HepG2 (cell line): ENCODE measurements around the gene MLLT10. TPM values are rescaled to one million over a fixed set of nuclear protein-coding genes. Genes with fewer than 3 reads are reported as not detected.

Experiments
- CEBPZ ChIP-seq: IDR thresholded peaks from 2 replicates; pipeline ENCODE4 v1.6.1; 2012; ENCODE audit warnings: low read length, improper control_type of control experiment
- ESRRA ChIP-seq: sonication (generic); formaldehyde crosslinking; IDR thresholded peaks from 2 replicates; pipeline ENCODE4 v1.5.1; 2020; ENCODE audit warnings: mild to moderate bottlenecking, low read depth, missing genetic modification reagents
- FOXP1 ChIP-seq, 2 experiments: fragments of 450-650 bp in 1 of 2; IDR thresholded peaks; 2 replicates each; pipeline ENCODE4 v1.6.1; 2017 to 2018; ENCODE audit warnings: antibody characterized with exemption in 1 of 2
- HINFP ChIP-seq: sonication (generic); formaldehyde crosslinking; IDR thresholded peaks from 2 replicates; pipeline ENCODE4 v1.4.0; 2020; ENCODE audit warnings: low read depth, mild to moderate bottlenecking, missing genetic modification reagents
- MAZ ChIP-seq, 2 experiments: sonication (generic) in 1 of 2; formaldehyde crosslinking in 1 of 2; IDR thresholded peaks; 2 replicates each; pipeline versions ENCODE4 v1.5.0 to v1.6.1; 2012 to 2020; ENCODE audit warnings: low read depth in 2 of 2, mild to moderate bottlenecking in 2 of 2, borderline replicate concordance in 1 of 2, improper control_type of control experiment in 1 of 2, low read length in 1 of 2, missing genetic modification reagents in 1 of 2, moderate library complexity in 1 of 2
- POLR2G ChIP-seq: fragments of 200-400 bp; formaldehyde crosslinking; IDR thresholded peaks from 2 replicates; pipeline ENCODE4 v1.6.1; 2018; ENCODE audit warnings: mild to moderate bottlenecking, low read depth, low read length, moderate library complexity
- PRPF4 ChIP-seq: fragments of 200-400 bp; formaldehyde crosslinking; IDR thresholded peaks from 2 replicates; pipeline ENCODE4 v1.6.1; 2016; ENCODE audit warnings: low read length, low read depth; ENCODE audit not compliant: poor library complexity, severe bottlenecking
- RBFOX2 ChIP-seq: fragments of 200-400 bp; formaldehyde crosslinking; IDR thresholded peaks from 2 replicates; pipeline ENCODE4 v1.6.1; 2017; ENCODE audit warnings: low read depth, mild to moderate bottlenecking, low read length
- SMAD1 ChIP-seq: sonication (generic); formaldehyde crosslinking; IDR thresholded peaks from 2 replicates; pipeline ENCODE4 v1.4.0; 2020; ENCODE audit warnings: missing genetic modification reagents, low read depth, mild to moderate bottlenecking, borderline replicate concordance
- TERF1 ChIP-seq: sonication (generic); formaldehyde crosslinking; IDR thresholded peaks from 2 replicates; pipeline ENCODE4 v1.8.0; 2022; ENCODE audit warnings: mild to moderate bottlenecking, missing genetic modification reagents, moderate library complexity
- ZBTB7A ChIP-seq: sonication (generic); formaldehyde crosslinking; IDR thresholded peaks from 2 replicates; pipeline ENCODE4 v1.8.0; 2022; ENCODE audit warnings: mild to moderate bottlenecking, missing genetic modification reagents
- ZNF143 ChIP-seq: sonication (generic); formaldehyde crosslinking; IDR thresholded peaks from 2 replicates; pipeline ENCODE4 v1.4.0; 2020; ENCODE audit warnings: missing genetic modification reagents
- ZNF503 ChIP-seq: sonication (generic); formaldehyde crosslinking; IDR thresholded peaks from 2 replicates; pipeline ENCODE4 v1.4.0; 2020; ENCODE audit warnings: missing genetic modification reagents
- ZNF512 ChIP-seq: sonication (generic); formaldehyde crosslinking; IDR thresholded peaks from 2 replicates; pipeline ENCODE4 v1.4.0; 2020; ENCODE audit warnings: mild to moderate bottlenecking, missing genetic modification reagents
- ZNF615 ChIP-seq: sonication (generic); formaldehyde crosslinking; IDR thresholded peaks from 2 replicates; pipeline ENCODE4 v1.5.0; 2020; ENCODE audit warnings: mild to moderate bottlenecking, missing genetic modification reagents, borderline replicate concordance
- ZNF619 ChIP-seq: sonication (generic); formaldehyde crosslinking; IDR thresholded peaks from 2 replicates; pipeline ENCODE4 v1.4.0; 2020; ENCODE audit warnings: mild to moderate bottlenecking, missing genetic modification reagents
- ZNF782 ChIP-seq: sonication (generic); formaldehyde crosslinking; IDR thresholded peaks from 2 replicates; pipeline ENCODE4 v1.4.0; 2020; ENCODE audit warnings: missing genetic modification reagents, mild to moderate bottlenecking, borderline replicate concordance
- ZNF839 ChIP-seq: sonication (generic); formaldehyde crosslinking; IDR thresholded peaks from 2 replicates; pipeline ENCODE4 v1.4.0; 2020; ENCODE audit warnings: missing genetic modification reagents, mild to moderate bottlenecking, borderline replicate concordance
- polyA plus RNA-seq, 8 experiments: library from polyadenylated mRNA; depleted of rRNA in 3 of 8; stranded (reverse) in 7 of 8; unstranded in 1 of 8; fragments of >200 nt; fragmentation: Illumina TruSeq in 4 of 8; extraction: Trizol in 4 of 8; gene quantifications; 2 replicates each; pipeline versions ENCODE4 v1.2.1 to v1.2.3, GENCODE V29; 2011 to 2016; ENCODE audit warnings: low read depth in 4 of 8, missing spikeins in 1 of 8, mixed read lengths in 1 of 8; ENCODE audit not compliant: insufficient read depth in 1 of 8
- total RNA-seq, 5 experiments: library from RNA; depleted of rRNA; stranded (reverse); fragments of >200 nt; fragmentation: Illumina TruSeq; extraction: Trizol; gene quantifications; 2 replicates each; pipeline ENCODE4 v1.2.3, GENCODE V29; 2016; ENCODE audit warnings: low read depth in 1 of 5

MLLT10 gene
- total and polyA plus RNA-seq, 2 of the 13 experiments (the other 11 are each of a cell fraction or from before 2014, with no cell fraction given) = 51.3 to 84.1 TPM

GRCh38 chr10:21505711-21506278 is 28.2 kb upstream of the MLLT10 start (continued):
- TF ChIP-seq HINFP (peak; percentile 75; the same call in 1 of the 2 replicates), ZBTB7A (CRISPR knock-in tag) (peak; percentile 90; the same call in 1 of the 2 replicates), PRPF4 (peak; percentile 80), POLR2G (no peak), FOXP1 (IDR thresholded peaks at IDR 0.05) (no peak), FOXP1 (CRISPR knock-in tag; IDR thresholded peaks at IDR 0.05) (peak; percentile 93), ESRRA (peak; percentile 75), ZNF782 (peak; percentile 63; the same call in 1 of the 2 replicates), ZNF839 (CRISPR knock-in tag) (no peak), SMAD1 (CRISPR knock-in tag) (no peak; the same call in 1 of the 2 replicates), ZNF143 (CRISPR knock-in tag) (peak; percentile 37; the same call in 1 of the 2 replicates), ZNF512 (no peak), ZNF503 (CRISPR knock-in tag) (peak; percentile 94; the same call in 1 of the 2 replicates), ZNF615 (CRISPR knock-in tag) (peak; percentile 79; the same call in 1 of the 2 replicates), CEBPZ (no peak), MAZ (IDR thresholded peaks at IDR 0.05; ENCODE audit: borderline replicate concordance, low read depth, low read length) (no peak), MAZ (CRISPR knock-in tag; IDR thresholded peaks at IDR 0.05; ENCODE audit: low read depth) (peak; percentile 87), RBFOX2 (no peak), TERF1 (no peak), ZNF619 (CRISPR knock-in tag) (peak; percentile 30; the same call in 1 of the 2 replicates)
